Stimulated activated effector memory CD8-positive, alpha-beta T cell treated with anti-CD3 and anti-CD28 coated beads, Interleukin-12 subunit alpha, Interleukin-12 subunit beta, amount 100 ng/mL, for 72 hours (primary cell): ENCODE results near the gene RAN.
"Not testable (repeated sequence)": the region's sequence is repeated elsewhere in the genome, so short reads cannot be mapped to it uniquely, and the experiment has no call there.

ENCODE experiments used
- ATAC-seq: fragments of 150-1000 bp; cut with Tn5 transposase; 2 replicates; pipeline ENCODE4 v1.10.0; 2021
- DNase-seq, 2 donors: peaks; one replicate each; pipeline ENCODE4 v3.0.0; 2021 to 2022; ENCODE audit warnings: low spot score in 2 of 2
- H3K27ac Mint-ChIP-seq: one replicate; pipeline ENCODE4 v1.8.0; 2022; ENCODE audit warnings: mild to moderate bottlenecking, mixed read lengths
- H3K36me3 Mint-ChIP-seq: one replicate; pipeline ENCODE4 v1.8.0; 2022; ENCODE audit warnings: mild to moderate bottlenecking, mixed read lengths
- H3K4me1 Mint-ChIP-seq: one replicate; pipeline ENCODE4 v1.8.0; 2022; ENCODE audit warnings: mixed read lengths
- H3K4me3 Mint-ChIP-seq: one replicate; pipeline ENCODE4 v1.8.0; 2022; ENCODE audit warnings: mild to moderate bottlenecking, mixed read lengths
- H3K9me3 Mint-ChIP-seq: one replicate; pipeline ENCODE4 v1.8.0; 2022; ENCODE audit warnings: mixed read lengths

Gene RAN

GRCh38 chr12:130868412-130868811, 3.5 kb upstream of the RAN start:
- Mint-ChIP-seq H3K9me3 (no peaks in the 10 kb centered on the region), H3K4me1 (peaks cover 19% of the 10 kb centered on the region), H3K27ac (no peak overlapping the region), H3K4me3 (no peak overlapping the region), H3K36me3 (peaks cover 30% of the 10 kb centered on the region)
- ATAC-seq (no peak), DNase-seq (no peak)

- peak; percentile 83 for ATAC-seq
- H3K27ac Mint-ChIP-seq: peak overlapping the region; percentile 98
- H3K9me3 Mint-ChIP-seq: no peaks in the 10 kb centered on the region
- peaks cover 52% of the 10 kb centered on the region for H3K36me3 Mint-ChIP-seq
- peaks cover 41% of the 10 kb centered on the region for H3K4me1 Mint-ChIP-seq
- peak overlapping the region; percentile 89 for H3K4me3 Mint-ChIP-seq
- peak; percentile 46 to 82 for DNase-seq
Observed at GRCh38 chr12:130870442-130871285, 1.2 kb upstream of the RAN start.

GRCh38 chr12:130872179-130873096, 572 bp downstream of the RAN start:
- Mint-ChIP-seq H3K36me3 (peaks cover 70% of the 10 kb centered on the region), H3K9me3 (no peaks in the 10 kb centered on the region), H3K27ac (peak overlapping the region; percentile 98), H3K4me3 (peak overlapping the region; percentile 89), H3K4me1 (peaks cover 58% of the 10 kb centered on the region)
- DNase-seq: peak in 1 of 2 donors; percentile 55
- ATAC-seq: peak; percentile 47

- DNase-seq (no peak), ATAC-seq (no peak)
- H3K27ac Mint-ChIP-seq: peak overlapping the region; percentile 98
- peak overlapping the region; percentile 89 for H3K4me3 Mint-ChIP-seq
- H3K9me3 Mint-ChIP-seq: no peaks in the 10 kb centered on the region
- peaks cover 78% of the 10 kb centered on the region for H3K36me3 Mint-ChIP-seq
- peaks cover 61% of the 10 kb centered on the region for H3K4me1 Mint-ChIP-seq
Observed at GRCh38 chr12:130873106-130873795, 1.4 kb downstream of the RAN start.

GRCh38 chr12:130873825-130874224, 2.0 kb downstream of the RAN start:
- Mint-ChIP-seq H3K36me3 (peaks cover 83% of the 10 kb centered on the region), H3K4me3 (peak overlapping the region; percentile 89), H3K4me1 (peaks cover 61% of the 10 kb centered on the region), H3K27ac (peak overlapping the region; percentile 98), H3K9me3 (no peaks in the 10 kb centered on the region)
- ATAC-seq (peak; percentile 2), DNase-seq (no peak)

- Mint-ChIP-seq H3K36me3 (peaks cover 91% of the 10 kb centered on the region), H3K27ac (peak overlapping the region; percentile 98), H3K9me3 (no peaks in the 10 kb centered on the region), H3K4me1 (peaks cover 70% of the 10 kb centered on the region), H3K4me3 (peak overlapping the region; percentile 89)
- ATAC-seq (no peak), DNase-seq (no peak)
Observed at GRCh38 chr12:130874696-130875095, 2.8 kb downstream of the RAN start.

- no peak for DNase-seq
- ATAC-seq: no peak
- peaks cover 75% of the 10 kb centered on the region for H3K4me1 Mint-ChIP-seq
- H3K9me3 Mint-ChIP-seq: no peaks in the 10 kb centered on the region
- peak overlapping the region; percentile 98 for H3K27ac Mint-ChIP-seq
- H3K4me3 Mint-ChIP-seq: peak overlapping the region; percentile 89
- H3K36me3 Mint-ChIP-seq: peaks cover 94% of the 10 kb centered on the region
Observed at GRCh38 chr12:130875193-130875592, 3.3 kb downstream of the RAN start.

GRCh38 chr12:130875708-130876107, 3.8 kb downstream of the RAN start:
- H3K4me3 Mint-ChIP-seq, H3K9me3 Mint-ChIP-seq, ATAC-seq, DNase-seq: not testable (repeated sequence)
- Mint-ChIP-seq H3K27ac (peak overlapping the region; percentile 70), H3K4me1 (peaks cover 77% of the 10 kb centered on the region), H3K36me3 (peaks cover 94% of the 10 kb centered on the region)

GRCh38 chr12:130876297-130876696, 4.4 kb downstream of the RAN start:
- H3K4me1 Mint-ChIP-seq: peaks cover 77% of the 10 kb centered on the region
- H3K27ac Mint-ChIP-seq: peak overlapping the region; percentile 70
- DNase-seq (no peak), ATAC-seq (no peak)
- H3K9me3 Mint-ChIP-seq: no peaks in the 10 kb centered on the region
- H3K4me3 Mint-ChIP-seq: no peak overlapping the region
- H3K36me3 Mint-ChIP-seq: peaks cover 90% of the 10 kb centered on the region

- no peaks in the 10 kb centered on the region for H3K9me3 Mint-ChIP-seq
- DNase-seq (no peak), ATAC-seq (no peak)
- peak overlapping the region; percentile 70 for H3K27ac Mint-ChIP-seq
- no peak overlapping the region for H3K4me3 Mint-ChIP-seq
- H3K4me1 Mint-ChIP-seq: peaks cover 77% of the 10 kb centered on the region
- H3K36me3 Mint-ChIP-seq: peaks cover 85% of the 10 kb centered on the region
Observed at GRCh38 chr12:130876758-130877157, 4.9 kb downstream of the RAN start.

- Mint-ChIP-seq H3K36me3 (peaks cover 80% of the 10 kb centered on the region), H3K4me3 (no peak overlapping the region), H3K27ac (peak overlapping the region; percentile 70), H3K4me1 (peaks cover 77% of the 10 kb centered on the region), H3K9me3 (no peaks in the 10 kb centered on the region)
- DNase-seq (no peak), ATAC-seq (no peak)
Observed at GRCh38 chr12:130877333-130877732, 5.5 kb downstream of the RAN start.

- H3K27ac Mint-ChIP-seq: peak overlapping the region; percentile 90
- peak overlapping the region; percentile 67 for H3K4me3 Mint-ChIP-seq
- peaks cover 72% of the 10 kb centered on the region for H3K4me1 Mint-ChIP-seq
- DNase-seq (no peak), ATAC-seq (no peak)
- H3K36me3 Mint-ChIP-seq: peaks cover 68% of the 10 kb centered on the region
- H3K9me3 Mint-ChIP-seq: no peaks in the 10 kb centered on the region
Observed at GRCh38 chr12:130878193-130879185, 6.6 kb downstream of the RAN start.

- H3K9me3 Mint-ChIP-seq: no peaks in the 10 kb centered on the region
- H3K27ac Mint-ChIP-seq: peak overlapping the region; percentile 90
- peak overlapping the region; percentile 67 for H3K4me3 Mint-ChIP-seq
- H3K36me3 Mint-ChIP-seq: peaks cover 60% of the 10 kb centered on the region
- ATAC-seq: peak; percentile 23
- peaks cover 65% of the 10 kb centered on the region for H3K4me1 Mint-ChIP-seq
- DNase-seq: peak in 1 of 2 donors; percentile 53
Observed at GRCh38 chr12:130879212-130879686, 7.4 kb downstream of the RAN start.
